HG02981 (cell line): ENCODE measurements around the gene PLCD3.

Experiments
- ATAC-seq: cut with Tn5 transposase; IDR thresholded peaks from one replicate; pipeline ENCODE4 v1.9.1; 2021; ENCODE audit warnings: mild to moderate bottlenecking, moderate library complexity; ENCODE audit not compliant: unreplicated experiment

PLCD3 gene

GRCh38 chr17:45149669-45150664 lies 17.7 kb upstream of the PLCD3 start:
- ATAC-seq: no peak

GRCh38 chr17:45149037-45149668 lies 16.8 kb upstream of the PLCD3 start:
- ATAC-seq: no peak

- ATAC-seq: peak; percentile 60
Observed at GRCh38 chr17:45148183-45149036, 16.1 kb upstream of the PLCD3 start, which contains the start of gene HEXIM1. Gene HEXIM1 (plus strand): TSS chr17:45148475. CDS start chr17:45149191, 716 bp downstream.

- no peak for ATAC-seq
Observed at GRCh38 chr17:45147581-45148182, 15.4 kb upstream of the PLCD3 start.

GRCh38 chr17:45146890-45147580 lies 14.7 kb upstream of the PLCD3 start:
- no peak for ATAC-seq

GRCh38 chr17:45146592-45146889 lies 14.2 kb upstream of the PLCD3 start:
- ATAC-seq: no peak

GRCh38 chr17:45146166-45146565 lies 13.9 kb upstream of the PLCD3 start:
- no peak for ATAC-seq

- no peak for ATAC-seq
Observed at GRCh38 chr17:45145035-45145389, 12.7 kb upstream of the PLCD3 start.

GRCh38 chr17:45144199-45145034 lies 12.1 kb upstream of the PLCD3 start:
- ATAC-seq: no peak

- ATAC-seq: no peak
Observed at GRCh38 chr17:45143767-45144198, 11.5 kb upstream of the PLCD3 start.

GRCh38 chr17:45143094-45143670 lies 10.9 kb upstream of the PLCD3 start:
- no peak for ATAC-seq

GRCh38 chr17:45139533-45139920 lies 7.2 kb upstream of the PLCD3 start:
- ATAC-seq: no peak

GRCh38 chr17:45138911-45139532 lies 6.7 kb upstream of the PLCD3 start:
- no peak for ATAC-seq

- no peak for ATAC-seq
Observed at GRCh38 chr17:45137561-45138305, 5.4 kb upstream of the PLCD3 start.

- ATAC-seq: no peak
Observed at GRCh38 chr17:45136846-45137560, 4.7 kb upstream of the PLCD3 start.

GRCh38 chr17:45135978-45136791 lies 3.9 kb upstream of the PLCD3 start:
- ATAC-seq: no peak
